GM10248 (cell line): Measurements from ENCODE around the gene ELMO3.

Source experiments
- CTCF ChIA-PET: fragments of 300-600 bp; sonication (Branson Sonifier 250); formaldehyde crosslinking; extraction: SDS; loops from one replicate; lab custom pipeline; 2021; ENCODE audit warnings: antibody characterized with exemption; lab: Yijun Ruan, JAX
- POLR2A ChIA-PET: fragments of 350-650 bp; sonication (Branson Sonifier 250); formaldehyde crosslinking; extraction: SDS; loops from one replicate; lab custom pipeline; 2020; ENCODE audit warnings: antibody characterized with exemption; lab: Yijun Ruan, JAX
- DNase-seq: peaks from one replicate; pipeline ENCODE4 v3.0.0; 2012; ENCODE audit errors: extremely low spot score
- TF ChIP-seq, protein P1 (sequence below): IDR thresholded peaks from 2 replicates; pipeline ENCODE4 v1.5.1; 2012; ENCODE audit warnings: mild to moderate bottlenecking, low read depth; ENCODE audit errors: extremely low read depth, missing control alignments, control extremely low read depth

Gene ELMO3

DNA sequence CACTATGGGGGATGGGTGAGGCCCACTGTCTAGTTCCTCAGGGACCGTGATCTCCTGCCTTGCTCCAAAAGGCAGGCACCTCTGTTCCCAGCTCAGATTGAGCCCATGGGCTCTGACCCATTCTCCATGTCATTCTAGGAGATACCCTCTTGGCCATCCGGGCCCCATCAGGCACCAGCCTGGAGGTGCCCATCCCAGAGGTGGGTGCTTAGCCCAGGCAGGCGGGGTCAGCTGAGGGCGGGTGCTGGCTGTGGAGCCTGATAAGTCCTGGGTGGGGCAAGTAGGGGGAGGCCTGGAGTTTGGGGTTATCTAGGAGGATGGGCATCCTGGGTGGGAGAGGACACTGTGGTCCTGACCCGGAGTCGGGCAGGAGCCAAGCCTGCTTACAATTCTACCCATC is 4.7 kb upstream of the ELMO3 start:
- TF ChIP-seq, protein P1, sequence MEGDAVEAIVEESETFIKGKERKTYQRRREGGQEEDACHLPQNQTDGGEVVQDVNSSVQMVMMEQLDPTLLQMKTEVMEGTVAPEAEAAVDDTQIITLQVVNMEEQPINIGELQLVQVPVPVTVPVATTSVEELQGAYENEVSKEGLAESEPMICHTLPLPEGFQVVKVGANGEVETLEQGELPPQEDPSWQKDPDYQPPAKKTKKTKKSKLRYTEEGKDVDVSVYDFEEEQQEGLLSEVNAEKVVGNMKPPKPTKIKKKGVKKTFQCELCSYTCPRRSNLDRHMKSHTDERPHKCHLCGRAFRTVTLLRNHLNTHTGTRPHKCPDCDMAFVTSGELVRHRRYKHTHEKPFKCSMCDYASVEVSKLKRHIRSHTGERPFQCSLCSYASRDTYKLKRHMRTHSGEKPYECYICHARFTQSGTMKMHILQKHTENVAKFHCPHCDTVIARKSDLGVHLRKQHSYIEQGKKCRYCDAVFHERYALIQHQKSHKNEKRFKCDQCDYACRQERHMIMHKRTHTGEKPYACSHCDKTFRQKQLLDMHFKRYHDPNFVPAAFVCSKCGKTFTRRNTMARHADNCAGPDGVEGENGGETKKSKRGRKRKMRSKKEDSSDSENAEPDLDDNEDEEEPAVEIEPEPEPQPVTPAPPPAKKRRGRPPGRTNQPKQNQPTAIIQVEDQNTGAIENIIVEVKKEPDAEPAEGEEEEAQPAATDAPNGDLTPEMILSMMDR: no peak
- ChIA-PET POLR2A (interaction anchor here (0.5 kb wide), 1 partner anchor 334 kb away, joined by 5 read pairs; no protein-coding TSS in a partner anchor), CTCF (interaction anchor here (1.1 to 2.6 kb wide), 5 partner anchors 9 to 215 kb away, joined by 3 to 10 read pairs (median 4); partner anchors contain the start of gene TMEM208)
- DNase-seq: no peak

GRCh38 chr16:67195676-67196075 is 3.3 kb upstream of the ELMO3 start:
- TF ChIP-seq, protein P1: no peak
- CTCF ChIA-PET: interaction anchor here (2.0 to 2.6 kb wide), 2 partner anchors 11 to 31 kb away, joined by 8 to 10 read pairs; partner anchors contain the start of gene TMEM208
- POLR2A ChIA-PET: no interaction called here
- no peak for DNase-seq

DNA sequence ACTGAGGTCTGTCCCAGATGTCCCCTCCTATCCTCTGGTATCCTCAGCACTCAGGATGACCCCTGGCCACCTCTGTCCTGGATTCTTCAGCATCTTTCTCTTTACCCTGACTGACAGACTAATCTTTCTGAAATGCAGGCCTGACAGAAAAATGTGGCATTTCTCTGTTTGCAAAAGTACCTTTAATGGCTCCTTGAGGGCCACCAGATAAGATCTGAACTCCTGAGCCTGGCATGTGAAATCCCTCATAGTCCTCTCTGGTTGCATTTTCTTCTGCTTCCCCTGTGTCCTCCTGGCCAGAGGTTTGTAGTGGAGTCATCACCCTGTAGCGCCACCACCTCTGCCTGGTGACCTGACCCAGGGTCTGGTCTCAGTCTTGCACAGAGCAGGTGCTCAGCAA is 2.0 kb upstream of the ELMO3 start:
- POLR2A ChIA-PET: no interaction called here
- TF ChIP-seq, protein P1: no peak
- CTCF ChIA-PET: interaction anchor here (1.4 to 3.0 kb wide), 5 partner anchors 11 to 244 kb away, joined by 5 to 9 read pairs (median 8); no protein-coding TSS in a partner anchor
- no peak for DNase-seq

DNA sequence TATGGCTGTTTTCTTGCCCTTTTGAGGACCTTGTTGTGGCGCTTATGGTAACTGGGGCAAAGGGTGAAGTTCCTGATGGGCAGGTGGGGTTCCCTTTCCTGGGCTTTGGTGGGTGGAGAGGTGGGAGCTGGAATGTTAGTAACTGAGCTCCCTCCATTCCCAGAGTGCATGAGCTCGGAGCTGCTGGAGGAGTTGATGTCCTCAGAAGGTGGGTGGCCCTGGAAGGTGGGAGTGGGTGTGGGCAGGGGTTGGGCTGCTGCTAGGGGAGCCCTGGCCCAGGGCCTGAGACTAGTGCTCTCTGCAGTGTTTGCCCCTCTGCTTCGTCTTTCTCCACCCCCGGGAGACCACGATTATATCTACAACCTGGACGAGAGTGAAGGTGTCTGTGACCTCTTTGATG is 1.2 kb upstream of the ELMO3 start:
- CTCF ChIA-PET: interaction anchor here (0.8 to 3.0 kb wide), 15 partner anchors 10 to 303 kb away, joined by 3 to 16 read pairs (median 3); partner anchors contain the start of genes NOL3 and TMEM208
- POLR2A ChIA-PET: interaction anchor here (0.7 kb wide), 1 partner anchor 13 kb away, joined by 4 read pairs; no protein-coding TSS in a partner anchor
- DNase-seq: no peak
- TF ChIP-seq, protein P1: no peak

- DNase-seq: no peak
- POLR2A ChIA-PET: interaction anchor here (0.7 kb wide), 1 partner anchor 12 kb away, joined by 4 read pairs; no protein-coding TSS in a partner anchor
Observed at GRCh38 chr16:67198238-67198734, 645 bp upstream of the ELMO3 start.

DNA sequence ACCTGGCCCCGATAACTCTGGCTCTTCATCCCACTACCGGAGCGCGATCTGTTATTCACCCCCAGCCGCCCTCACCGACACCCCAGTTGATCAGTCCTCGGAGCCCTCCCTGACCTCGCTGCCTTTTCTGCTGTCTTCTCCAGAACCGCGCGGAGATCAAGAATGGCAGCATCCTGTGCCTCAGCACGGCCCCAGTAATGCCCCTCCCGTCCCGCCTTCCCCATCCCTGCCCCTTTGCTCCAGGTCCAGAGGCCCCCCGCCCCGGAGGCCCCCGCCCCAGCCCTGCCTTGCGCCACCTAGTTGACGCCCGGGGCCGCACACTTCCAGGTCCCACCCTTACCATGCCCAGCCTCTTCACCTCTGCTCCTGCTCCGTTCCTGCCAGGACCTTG is 872 bp downstream of the ELMO3 start:
- ChIA-PET CTCF (interaction anchor here (2.5 to 3.0 kb wide), 2 partner anchors 18 to 26 kb away, joined by 8 to 16 read pairs; partner anchors contain the start of gene TMEM208), POLR2A (no interaction called here)
- DNase-seq: no peak
- TF ChIP-seq, protein P1: no peak

More at GRCh38 chr16:67198238-67198734, 645 bp upstream of the ELMO3 start:
- CTCF ChIA-PET: interaction anchor here (0.7 to 3.0 kb wide), 16 partner anchors 9 to 303 kb away, joined by 3 to 16 read pairs (median 3); partner anchors contain the start of genes NOL3 and TMEM208
- TF ChIP-seq, protein P1: no peak
